PFSK-1 (cell line): ENCODE results near the gene LRFN2.

ENCODE experiments used
- REST ChIP-seq, 2 experiments: IDR thresholded peaks; 2 replicates each; pipeline versions ENCODE4 v1.6.1 to v1.8.0; 2011 to 2012; ENCODE audit warnings: low read depth in 2 of 2, low read length in 2 of 2, control low read depth in 1 of 2, inconsistent platforms in 1 of 2, mild to moderate bottlenecking in 1 of 2, moderate library complexity in 1 of 2; ENCODE audit not compliant: insufficient read depth in 1 of 2
- TAF1 ChIP-seq: IDR thresholded peaks from 2 replicates; pipeline ENCODE4 v1.6.1; 2012; ENCODE audit warnings: low read length, control low read depth, borderline replicate concordance; ENCODE audit not compliant: insufficient read depth

- TF ChIP-seq REST (IDR thresholded peaks at IDR 0.05; ENCODE audit: insufficient read depth in 1 of 2, low read depth in 2 of 2, low read length in 2 of 2) (no peak), TAF1 (no peak)
These were observed 136.7 kb downstream of the LRFN2 start for GRCh38 chr6:40450483-40450882.
